Psoas muscle (tissue), 8 donors: ENCODE data around the gene SCUBE1. TPM values are rescaled to one million over a fixed set of nuclear protein-coding genes. Genes with fewer than 3 reads are reported as not detected.

Source experiments
- ATAC-seq, 4 donors: fragments of 200-7000 bp; cut with Tn5 transposase; one replicate each; pipeline ENCODE4 v1.9.1; 2020; ENCODE audit warnings: moderate library complexity in 3 of 4, mild to moderate bottlenecking in 2 of 4
- DNase-seq, 2 donors: peaks; one replicate each; pipeline ENCODE4 v3.0.0-alpha.2; 2020
- H3K27ac ChIP-seq: fragments of 200-600 bp; one replicate; pipeline ENCODE4 v1.8.0; 2022
- H3K27me3 ChIP-seq, 3 donors: fragments of 200-600 bp in 1 of 3; one replicate each; pipeline versions ENCODE4 v1.6.1 to v1.8.0; 2013 to 2022; ENCODE audit warnings: low read length in 2 of 3, mild to moderate bottlenecking in 2 of 3, moderate library complexity in 1 of 3; ENCODE audit not compliant: insufficient read depth in 3 of 3
- H3K36me3 ChIP-seq, 2 donors: fragments of 200-600 bp in 1 of 2; one replicate each; pipeline versions ENCODE4 v1.6.1 to v1.8.0; 2013 to 2022; ENCODE audit warnings: low read depth in 1 of 2, mild to moderate bottlenecking in 1 of 2, moderate library complexity in 1 of 2; ENCODE audit not compliant: insufficient read depth in 1 of 2
- H3K4me1 ChIP-seq: fragments of 200-600 bp; one replicate; pipeline ENCODE4 v1.8.0; 2022
- H3K4me3 ChIP-seq: fragments of 200-600 bp; one replicate; pipeline ENCODE4 v1.8.0; 2022; ENCODE audit warnings: mild to moderate bottlenecking
- H3K9me3 ChIP-seq: fragments of 200-600 bp; one replicate; pipeline ENCODE4 v1.8.0; 2022
- CTCF ChIP-seq: fragments of 200-600 bp; IDR thresholded peaks from one replicate; pipeline ENCODE4 v1.8.0; 2022; ENCODE audit warnings: antibody characterized with exemption
- WGBS, 3 donors: extraction: QIAGEN DNeasy Blood & Tissue Kit; methylation state at CpG; one replicate each; pipeline versions ENCODE4 v1.1.6 to v1.1.7; 2013; 5-methylcytosine and 5-hydroxymethylcytosine counted together
- intact Hi-C, 2 donors: fragments of 100-400 bp; cut with DNase I; formaldehyde crosslinking; loops; one replicate each; pipeline versions ENCODE4 v1.11.0 to v1.14.2; 2022
- polyA plus RNA-seq, 3 donors: library from polyadenylated mRNA; stranded (reverse); fragments of 200-250 nt; gene quantifications; one replicate each; pipeline ENCODE4 v1.2.3, GENCODE V29; 2013
- total RNA-seq, 4 donors: library from RNA; stranded (reverse); fragmentation: NEBNext Ultra II Directional in 2 of 4; extraction: Animal tissue kit (Norgen Biotek cat#: 25700) in 2 of 4; gene quantifications; one replicate each; pipeline versions ENCODE4 v1.2.1 to v1.2.4, GENCODE V29; 2021 to 2023
- donor health status: healthy with polysubstance abuse.
- donor health status: DM: no; HTN: no; CAD: no; lungs with moderate emphysema.
- donor health status: Bipolar disorder and iron deficiency.
- donor health status: healthy.
- donor health status: DM: yes; HTN: yes; CAD: no.
- donor health status: DM: no; HTN: no; CAD: no.
- donor health status: DM: no; HTN: no; CAD: no.
- donor health status: DM: yes; HTN: yes; CAD: no.

SCUBE1 gene
- total and polyA plus RNA-seq, 7 donors, result 0.04 to 0.19 (median 0.08) TPM

GRCh38 chr22:43272301-43272700, 70.9 kb downstream of the SCUBE1 start:
- H3K27ac ChIP-seq, result no peak overlapping the region
- TF ChIP-seq CTCF, result no peak
- H3K4me1 ChIP-seq, result no peaks in the 10 kb centered on the region
- DNase-seq (no peak), ATAC-seq (no peak)
- H3K4me3 ChIP-seq, result no peak overlapping the region
- WGBS, 3 donors, result 78 to 89% (median 82%) methylated on average over 12 of the region's 12 CpGs
- peaks cover 0 to 17% (median 0%) of the 10 kb centered on the region in 3 donors for H3K27me3 ChIP-seq
- no peaks in the 10 kb centered on the region for H3K9me3 ChIP-seq
- H3K36me3 ChIP-seq, result no peaks in the 10 kb centered on the region
- intact Hi-C loops, result loop anchor here (5.0 kb wide), 2 partner anchors 75 to 115 kb away; no protein-coding TSS in a partner anchor

DNA sequence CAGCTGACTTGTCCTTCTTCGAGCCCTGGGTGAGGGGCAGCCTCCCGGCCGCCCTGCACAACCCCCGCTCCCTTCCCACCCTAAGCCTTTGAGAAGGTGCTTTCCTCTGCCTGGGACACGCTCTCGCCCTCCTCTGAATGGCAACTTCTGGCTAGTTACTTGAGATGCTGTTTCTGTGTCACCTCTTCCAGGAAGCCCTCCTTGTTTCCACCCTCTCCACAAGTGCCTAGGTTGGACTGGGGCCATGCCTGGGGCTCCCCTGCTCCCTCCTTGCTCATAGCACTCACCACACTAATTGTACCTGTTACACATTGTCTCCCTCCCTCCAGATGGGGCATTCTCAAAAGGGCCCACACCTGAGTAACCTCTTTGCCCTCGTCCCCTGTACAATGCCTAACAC, 72.2 kb downstream of the SCUBE1 start:
- ATAC-seq, result no peak
- H3K36me3 ChIP-seq, result no peaks in the 10 kb centered on the region
- DNase-seq, result no peak
- H3K27me3 ChIP-seq, result peaks cover 0 to 24% (median 0%) of the 10 kb centered on the region in 3 donors
- H3K4me1 ChIP-seq, result no peaks in the 10 kb centered on the region
- intact Hi-C loops, result loop anchor here (5.0 kb wide), 2 partner anchors 76 to 116 kb away; no protein-coding TSS in a partner anchor
- TF ChIP-seq CTCF, result no peak
- H3K9me3 ChIP-seq, result no peaks in the 10 kb centered on the region
- no peak overlapping the region for H3K4me3 ChIP-seq
- no peak overlapping the region for H3K27ac ChIP-seq
- WGBS, 3 donors, result 90 to 98% (median 92%) methylated on average over 7 of the region's 7 CpGs

- no peak for ATAC-seq
- no peak for TF ChIP-seq CTCF
- no peaks in the 10 kb centered on the region for H3K36me3 ChIP-seq
- no peaks in the 10 kb centered on the region for H3K9me3 ChIP-seq
- no peak for DNase-seq
- 84 to 85% (median 85%) methylated on average over 13 of the region's 13 CpGs for WGBS, 3 donors
- intact Hi-C loops, result loop anchor here (5.0 kb wide), 2 partner anchors 77 to 117 kb away; no protein-coding TSS in a partner anchor
- peaks cover 0 to 27% (median 0%) of the 10 kb centered on the region in 3 donors for H3K27me3 ChIP-seq
- no peaks in the 10 kb centered on the region for H3K4me1 ChIP-seq
- no peak overlapping the region for H3K27ac ChIP-seq
- H3K4me3 ChIP-seq, result no peak overlapping the region
These were observed 72.8 kb downstream of the SCUBE1 start for GRCh38 chr22:43270314-43270908.

DNA sequence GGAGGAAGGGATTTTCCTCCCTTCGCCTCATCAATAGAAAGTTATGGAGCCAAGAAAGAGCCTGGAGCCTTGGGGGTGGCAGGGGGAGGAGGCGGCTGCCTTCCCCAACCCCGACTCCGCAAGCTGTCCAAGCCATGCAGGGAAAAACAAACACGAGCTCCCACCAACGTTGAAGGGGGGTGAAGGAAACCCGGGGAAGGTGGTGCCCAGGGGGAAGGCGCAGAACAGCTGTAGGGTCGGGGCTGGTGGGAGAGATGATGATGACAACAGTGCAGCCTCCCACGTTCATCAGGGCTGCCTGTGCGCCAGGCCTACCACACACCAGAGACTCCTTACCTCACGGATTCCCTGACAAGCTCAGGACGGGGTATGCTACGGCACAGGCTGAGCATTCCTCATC, 73.5 kb downstream of the SCUBE1 start:
- intact Hi-C loops, result loop anchor here (5.0 kb wide), 2 partner anchors 78 to 118 kb away; no protein-coding TSS in a partner anchor
- H3K4me3 ChIP-seq, result no peak overlapping the region
- H3K9me3 ChIP-seq, result no peaks in the 10 kb centered on the region
- no peak for TF ChIP-seq CTCF
- peaks cover 0 to 35% (median 0%) of the 10 kb centered on the region in 3 donors for H3K27me3 ChIP-seq
- 72 to 76% (median 72%) methylated on average over 14 of the region's 14 CpGs for WGBS, 3 donors
- H3K27ac ChIP-seq, result no peak overlapping the region
- DNase-seq, result no peak
- H3K36me3 ChIP-seq, result no peaks in the 10 kb centered on the region
- no peak for ATAC-seq
- H3K4me1 ChIP-seq, result no peaks in the 10 kb centered on the region
